ENCODE data around the gene MKX.
"Not testable (repeated sequence)": the region's sequence is repeated elsewhere in the genome, so short reads cannot be mapped to it uniquely, and the experiment has no call there.

The MKX gene

DNA sequence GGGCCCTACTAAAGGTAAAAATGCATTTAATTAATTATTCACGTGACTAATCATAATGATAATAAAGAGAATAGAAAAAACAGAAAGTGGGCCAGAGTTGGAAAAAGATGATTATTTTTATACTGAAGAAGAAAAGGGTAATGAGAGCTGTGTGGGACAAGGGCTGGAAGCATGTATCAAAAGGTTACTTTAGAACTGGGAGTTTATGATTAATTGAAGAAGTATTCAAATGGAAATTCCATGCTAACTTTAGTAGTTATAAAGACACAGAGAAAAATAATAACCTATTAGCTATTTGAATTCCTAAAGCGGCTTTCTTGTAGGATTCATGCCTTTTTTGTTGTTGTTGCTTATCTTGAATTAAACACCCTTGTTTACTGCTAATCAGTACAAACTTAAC is 49.9 kb downstream of the MKX start:
- peaks cover 15 to 25% of the 10 kb centered on the region in 2 donors for H3K27me3 Mint-ChIP-seq
- no peak for ATAC-seq (replicated peaks)

GRCh38 chr10:27695088-27695487 is 50.5 kb downstream of the MKX start:
- Mint-ChIP-seq H3K4me1 (ENCODE audit: low read depth in 2 of 2) (no peaks in the 10 kb centered on the region), H3K27ac (no peak overlapping the region), H3K27me3 (peaks cover 15 to 25% of the 10 kb centered on the region in 2 donors), H3K4me3 (no peak overlapping the region), H3K36me3 (ENCODE audit: insufficient read depth) (no peaks in the 10 kb centered on the region), H3K9me3 (no peaks in the 10 kb centered on the region)
- ATAC-seq (replicated peaks) (no peak), DNase-seq (no peak)

More for the DNA sequence above, 49.9 kb downstream of the MKX start:
- Mint-ChIP-seq H3K9me3 (no peaks in the 10 kb centered on the region), H3K36me3 (ENCODE audit: insufficient read depth) (no peaks in the 10 kb centered on the region), H3K27ac (no peak overlapping the region), H3K4me1 (ENCODE audit: low read depth in 2 of 2) (no peaks in the 10 kb centered on the region), H3K4me3 (no peak overlapping the region)
- no peak for DNase-seq

- Mint-ChIP-seq H3K9me3 (no peaks in the 10 kb centered on the region), H3K36me3 (ENCODE audit: insufficient read depth) (no peaks in the 10 kb centered on the region), H3K4me1 (ENCODE audit: low read depth in 2 of 2) (peaks cover 0 to 3% of the 10 kb centered on the region in 2 donors), H3K27me3 (peaks cover 10 to 16% of the 10 kb centered on the region in 2 donors), H3K4me3 (no peak overlapping the region), H3K27ac (no peak overlapping the region)
- no peak for ATAC-seq (replicated peaks)
- no peak for DNase-seq
Measured at GRCh38 chr10:27692663-27693062, 53.0 kb downstream of the MKX start.

DNA sequence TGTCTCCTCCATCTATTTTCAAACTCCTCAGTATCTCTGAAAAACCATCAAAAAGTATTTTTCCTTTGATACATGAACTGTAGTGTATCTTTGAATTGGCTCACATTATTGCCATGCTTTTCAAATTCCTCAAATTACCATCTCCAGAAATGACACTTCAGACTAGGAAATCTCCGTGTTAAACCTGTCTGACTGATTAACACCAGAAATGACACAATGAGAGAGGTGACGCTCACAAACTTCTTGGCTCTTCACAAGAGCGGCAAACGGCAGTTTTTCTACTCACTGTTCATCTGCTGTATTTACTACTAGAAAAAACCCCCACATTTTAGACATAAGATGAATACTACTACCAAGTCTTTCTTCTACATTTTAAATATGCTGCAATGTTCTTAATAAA is 56.6 kb downstream of the MKX start:
- H3K27ac Mint-ChIP-seq, result no peak overlapping the region
- DNase-seq (no peak), ATAC-seq (replicated peaks) (no peak)
- peaks cover 0 to 4% of the 10 kb centered on the region in 2 donors for H3K4me1 Mint-ChIP-seq (ENCODE audit: low read depth in 2 of 2)
- H3K9me3 Mint-ChIP-seq, result no peaks in the 10 kb centered on the region
- peaks cover 3% of the 10 kb centered on the region for H3K36me3 Mint-ChIP-seq (ENCODE audit: insufficient read depth)
- peaks cover 18 to 20% of the 10 kb centered on the region in 2 donors for H3K27me3 Mint-ChIP-seq
- no peak overlapping the region for H3K4me3 Mint-ChIP-seq

- Mint-ChIP-seq H3K4me1 (ENCODE audit: low read depth in 2 of 2) (peaks cover 0 to 4% of the 10 kb centered on the region in 2 donors), H3K4me3 (no peak overlapping the region), H3K9me3 (no peaks in the 10 kb centered on the region), H3K27ac (no peak overlapping the region), H3K36me3 (ENCODE audit: insufficient read depth) (peaks cover 3% of the 10 kb centered on the region), H3K27me3 (peaks cover 15 to 20% of the 10 kb centered on the region in 2 donors)
- no peak for DNase-seq
- ATAC-seq (replicated peaks), result no peak
Measured at GRCh38 chr10:27688276-27688675, 57.3 kb downstream of the MKX start.

DNA sequence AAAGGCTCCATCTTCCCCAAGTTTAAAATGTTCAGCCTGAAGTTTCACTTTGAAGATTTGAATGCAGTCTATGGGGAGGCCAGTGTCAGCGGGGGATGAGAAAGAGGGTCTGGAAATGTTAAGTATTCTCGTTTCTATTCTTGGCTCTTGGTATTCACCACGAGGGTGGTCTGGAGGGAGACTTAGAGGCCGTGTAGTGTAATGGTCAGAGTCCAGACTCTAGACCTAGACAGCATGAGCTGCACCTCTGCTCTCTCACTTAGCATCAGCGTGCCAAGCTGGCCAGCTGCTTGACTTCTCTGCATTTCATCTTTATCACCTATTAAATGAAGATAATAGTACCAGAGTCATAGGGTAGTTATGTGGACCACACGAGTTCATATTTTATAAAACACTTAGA is 57.9 kb downstream of the MKX start:
- no peak for DNase-seq
- no peak for ATAC-seq (replicated peaks)
- Mint-ChIP-seq H3K4me1 (ENCODE audit: low read depth in 2 of 2) (peaks cover 0 to 4% of the 10 kb centered on the region in 2 donors), H3K36me3 (ENCODE audit: insufficient read depth) (peaks cover 3% of the 10 kb centered on the region), H3K27me3 (peaks cover 15 to 20% of the 10 kb centered on the region in 2 donors), H3K27ac (no peak overlapping the region), H3K9me3 (no peaks in the 10 kb centered on the region), H3K4me3 (no peak overlapping the region)

GRCh38 chr10:27687326-27687725 is 58.3 kb downstream of the MKX start:
- no peak overlapping the region for H3K4me3 Mint-ChIP-seq
- no peak for ATAC-seq (replicated peaks)
- H3K27ac Mint-ChIP-seq, result no peak overlapping the region
- no peak for DNase-seq
- H3K27me3 Mint-ChIP-seq, result peaks cover 15 to 20% of the 10 kb centered on the region in 2 donors
- H3K9me3 Mint-ChIP-seq, result no peaks in the 10 kb centered on the region
- peaks cover 3% of the 10 kb centered on the region for H3K36me3 Mint-ChIP-seq (ENCODE audit: insufficient read depth)
- H3K4me1 Mint-ChIP-seq (ENCODE audit: low read depth in 2 of 2), result peaks cover 0 to 4% of the 10 kb centered on the region in 2 donors

DNA sequence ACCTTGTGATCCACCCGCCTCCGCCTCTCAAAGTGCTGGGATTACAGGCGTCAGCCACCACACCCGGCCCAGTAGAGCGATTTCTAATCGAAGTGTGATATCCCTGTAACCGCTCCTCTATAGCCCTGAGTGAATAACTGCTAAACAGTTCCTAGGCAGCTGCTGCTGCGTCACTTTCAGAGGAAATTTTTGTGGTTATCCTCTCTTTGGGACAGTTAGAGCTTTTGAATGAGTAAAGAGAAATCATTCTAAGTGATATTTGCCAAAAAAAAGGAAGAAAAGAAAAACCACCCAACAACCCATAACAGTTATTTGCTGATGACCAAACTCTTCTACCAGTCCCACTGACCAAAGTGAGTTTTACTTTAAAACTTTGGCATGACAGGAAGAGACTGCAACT is 59.9 kb downstream of the MKX start:
- Mint-ChIP-seq H3K9me3 (no peaks in the 10 kb centered on the region), H3K4me3 (no peak overlapping the region), H3K27ac (no peak overlapping the region), H3K36me3 (ENCODE audit: insufficient read depth) (peaks cover 3% of the 10 kb centered on the region), H3K4me1 (ENCODE audit: low read depth in 2 of 2) (peaks cover 0 to 4% of the 10 kb centered on the region in 2 donors), H3K27me3 (peaks cover 15 to 20% of the 10 kb centered on the region in 2 donors)
- ATAC-seq (replicated peaks), result no peak
- DNase-seq, result no peak

DNA sequence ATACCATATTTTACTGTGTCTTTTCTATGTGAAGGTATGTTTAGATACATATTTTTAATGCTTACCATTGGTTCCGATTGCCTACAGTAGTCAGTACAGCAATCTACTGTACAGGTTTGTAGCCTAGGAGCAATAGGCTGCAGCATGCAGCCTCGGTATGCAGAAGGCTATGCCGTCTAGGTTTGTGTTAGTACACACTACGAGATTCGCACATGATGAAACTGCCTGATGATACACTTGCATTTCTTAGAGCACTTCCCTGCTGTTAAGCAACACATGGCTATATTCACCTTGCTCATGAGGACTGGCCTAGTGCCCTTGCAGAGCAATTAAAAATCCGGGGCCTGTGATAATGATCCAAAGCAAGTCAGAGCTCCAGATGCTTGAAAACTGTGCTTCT is 62.4 kb downstream of the MKX start:
- Mint-ChIP-seq H3K4me3 (no peak overlapping the region), H3K27ac (no peak overlapping the region), H3K9me3 (no peaks in the 10 kb centered on the region), H3K36me3 (ENCODE audit: insufficient read depth) (peaks cover 3% of the 10 kb centered on the region), H3K4me1 (ENCODE audit: low read depth in 2 of 2) (peaks cover 0 to 4% of the 10 kb centered on the region in 2 donors), H3K27me3 (peaks cover 35 to 36% of the 10 kb centered on the region in 2 donors)
- ATAC-seq (replicated peaks) (no peak), DNase-seq (no peak)

GRCh38 chr10:27681795-27682194 is 63.8 kb downstream of the MKX start:
- not testable (repeated sequence) for DNase-seq; H3K27ac Mint-ChIP-seq; H3K9me3 Mint-ChIP-seq; ATAC-seq (replicated peaks); H3K36me3 Mint-ChIP-seq (ENCODE audit: insufficient read depth); H3K4me1 Mint-ChIP-seq (ENCODE audit: low read depth in 2 of 2); H3K4me3 Mint-ChIP-seq
- H3K27me3 Mint-ChIP-seq, result peaks cover 37 to 42% of the 10 kb centered on the region in 2 donors

GRCh38 chr10:27680691-27681605 is 64.7 kb downstream of the MKX start:
- Mint-ChIP-seq H3K36me3 (ENCODE audit: insufficient read depth) (no peaks in the 10 kb centered on the region), H3K4me3 (no peak overlapping the region), H3K27me3 (peaks cover 31 to 39% of the 10 kb centered on the region in 2 donors), H3K4me1 (ENCODE audit: low read depth in 2 of 2) (no peaks in the 10 kb centered on the region), H3K9me3 (no peaks in the 10 kb centered on the region), H3K27ac (no peak overlapping the region)
- DNase-seq (no peak), ATAC-seq (replicated peaks) (no peak)

DNA sequence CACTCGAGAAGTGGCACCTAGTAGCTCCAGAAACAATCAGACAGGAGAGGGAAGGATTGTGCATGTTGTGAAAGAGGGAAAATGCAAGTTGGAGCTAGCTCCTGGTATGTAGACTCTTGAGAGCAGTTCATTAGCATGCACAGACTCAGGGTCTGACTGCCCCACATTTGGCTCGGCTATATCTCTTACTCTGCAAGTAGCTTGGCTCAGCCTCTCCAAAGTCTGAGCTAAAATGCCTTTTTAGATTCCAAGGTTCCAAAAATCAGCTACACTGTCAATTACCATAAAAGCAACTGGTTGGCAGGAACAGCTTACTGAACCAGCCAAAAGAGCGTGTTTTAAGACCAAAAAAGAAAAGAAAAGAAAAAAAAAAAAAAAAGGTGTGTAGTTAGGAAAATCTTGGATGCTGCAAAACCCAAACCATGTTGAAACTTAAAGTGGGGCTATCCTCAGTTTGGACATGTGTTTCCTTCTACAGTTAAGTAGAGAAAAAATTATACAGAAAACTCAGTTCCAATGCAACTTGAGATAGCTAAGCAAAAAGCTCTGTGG is 65.5 kb downstream of the MKX start:
- Mint-ChIP-seq H3K27me3 (peaks cover 31 to 35% of the 10 kb centered on the region in 2 donors), H3K4me1 (ENCODE audit: low read depth in 2 of 2) (no peaks in the 10 kb centered on the region), H3K27ac (no peak overlapping the region), H3K36me3 (ENCODE audit: insufficient read depth) (no peaks in the 10 kb centered on the region), H3K9me3 (no peaks in the 10 kb centered on the region), H3K4me3 (no peak overlapping the region)
- ATAC-seq (replicated peaks) (no peak), DNase-seq (no peak)

GRCh38 chr10:27679369-27679912 is 66.2 kb downstream of the MKX start:
- no peak for ATAC-seq (replicated peaks)
- Mint-ChIP-seq H3K4me3 (no peak overlapping the region), H3K36me3 (ENCODE audit: insufficient read depth) (no peaks in the 10 kb centered on the region), H3K9me3 (no peaks in the 10 kb centered on the region), H3K27me3 (peaks cover 31 to 35% of the 10 kb centered on the region in 2 donors), H3K4me1 (ENCODE audit: low read depth in 2 of 2) (no peaks in the 10 kb centered on the region), H3K27ac (no peak overlapping the region)
- DNase-seq, result no peak

GRCh38 chr10:27678166-27678565 is 67.5 kb downstream of the MKX start:
- H3K4me3 Mint-ChIP-seq, result no peak overlapping the region
- no peaks in the 10 kb centered on the region for H3K4me1 Mint-ChIP-seq (ENCODE audit: low read depth in 2 of 2)
- no peak overlapping the region for H3K27ac Mint-ChIP-seq
- DNase-seq (no peak), ATAC-seq (replicated peaks) (no peak)
- no peaks in the 10 kb centered on the region for H3K36me3 Mint-ChIP-seq (ENCODE audit: insufficient read depth)
- no peaks in the 10 kb centered on the region for H3K9me3 Mint-ChIP-seq
- peaks cover 31 to 35% of the 10 kb centered on the region in 2 donors for H3K27me3 Mint-ChIP-seq
